Fibroblast of mammary gland (primary cell): ENCODE data around the gene TGFBI.

ENCODE experiments used
- DNase-seq: peaks from one replicate; pipeline ENCODE4 v3.0.0-alpha.2; 2010; ENCODE audit warnings: low read depth
- H3K4me3 ChIP-seq: 2 replicates; pipeline ENCODE4 v1.5.1; 2011; ENCODE audit warnings: low read depth, mild to moderate bottlenecking, low read length, moderate library complexity; ENCODE audit not compliant: control insufficient read depth
- CTCF ChIP-seq: conservative IDR thresholded peaks from 2 replicates; pipeline ENCODE4 v1.5.1; 2011; ENCODE audit warnings: low read depth, low read length, inconsistent platforms; ENCODE audit not compliant: control insufficient read depth, insufficient read depth

Gene TGFBI

DNA sequence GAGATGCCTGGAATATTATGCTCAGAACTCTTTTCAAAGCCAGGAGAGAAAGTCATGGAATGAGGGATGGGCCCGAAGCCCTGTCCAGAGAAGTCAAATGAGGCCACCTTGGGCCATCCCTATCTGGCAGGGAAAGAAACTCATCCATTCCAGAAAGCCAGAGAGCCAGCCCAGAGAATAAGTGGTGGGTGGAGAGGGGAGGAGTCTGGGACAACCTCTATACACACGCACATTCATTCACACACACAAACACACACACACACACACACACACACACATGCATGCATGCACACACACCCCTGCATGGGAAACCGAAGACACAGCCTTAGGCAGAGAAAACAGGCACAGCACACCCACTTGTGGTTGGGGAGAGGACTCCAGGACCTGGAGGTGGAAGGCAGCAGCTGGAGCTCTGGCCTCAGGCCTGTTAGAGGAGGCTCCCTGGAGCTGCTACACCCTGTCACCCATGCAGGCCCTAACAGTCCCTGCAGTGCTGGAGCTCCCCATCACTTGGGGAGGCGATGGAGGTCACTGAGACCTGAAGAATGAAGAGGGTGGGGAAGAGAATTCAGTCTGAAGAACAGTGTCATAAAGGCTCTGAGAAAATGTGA is 38.0 kb downstream of the TGFBI start:
- no peak overlapping the region for H3K4me3 ChIP-seq
- peak; percentile 34 for TF ChIP-seq CTCF
- peak; percentile 76 for DNase-seq

- no peak for DNase-seq
- no peak overlapping the region for H3K4me3 ChIP-seq
- no peak for TF ChIP-seq CTCF
These were observed 38.6 kb downstream of the TGFBI start for GRCh38 chr5:136067422-136067821.

- TF ChIP-seq CTCF = no peak
- H3K4me3 ChIP-seq = no peak overlapping the region
- no peak for DNase-seq
These were observed 41.9 kb downstream of the TGFBI start for GRCh38 chr5:136070486-136071285.

GRCh38 chr5:136073714-136074529 is 45.1 kb downstream of the TGFBI start:
- TF ChIP-seq CTCF = no peak
- H3K4me3 ChIP-seq = no peak overlapping the region
- DNase-seq = no peak

- DNase-seq = no peak
- no peak overlapping the region for H3K4me3 ChIP-seq
- no peak for TF ChIP-seq CTCF
These were observed 46.7 kb downstream of the TGFBI start for GRCh38 chr5:136075466-136075891.

GRCh38 chr5:136076067-136076466 is 47.3 kb downstream of the TGFBI start:
- no peak overlapping the region for H3K4me3 ChIP-seq
- TF ChIP-seq CTCF = no peak
- DNase-seq = no peak
